GM19395 (cell line): ENCODE results near the gene TRIM32.

ENCODE experiments used
- ATAC-seq: cut with Tn5 transposase; IDR thresholded peaks from one replicate; pipeline ENCODE4 v1.9.1; 2021; ENCODE audit warnings: mild to moderate bottlenecking, moderate library complexity; ENCODE audit not compliant: unreplicated experiment

The TRIM32 gene, protein sequence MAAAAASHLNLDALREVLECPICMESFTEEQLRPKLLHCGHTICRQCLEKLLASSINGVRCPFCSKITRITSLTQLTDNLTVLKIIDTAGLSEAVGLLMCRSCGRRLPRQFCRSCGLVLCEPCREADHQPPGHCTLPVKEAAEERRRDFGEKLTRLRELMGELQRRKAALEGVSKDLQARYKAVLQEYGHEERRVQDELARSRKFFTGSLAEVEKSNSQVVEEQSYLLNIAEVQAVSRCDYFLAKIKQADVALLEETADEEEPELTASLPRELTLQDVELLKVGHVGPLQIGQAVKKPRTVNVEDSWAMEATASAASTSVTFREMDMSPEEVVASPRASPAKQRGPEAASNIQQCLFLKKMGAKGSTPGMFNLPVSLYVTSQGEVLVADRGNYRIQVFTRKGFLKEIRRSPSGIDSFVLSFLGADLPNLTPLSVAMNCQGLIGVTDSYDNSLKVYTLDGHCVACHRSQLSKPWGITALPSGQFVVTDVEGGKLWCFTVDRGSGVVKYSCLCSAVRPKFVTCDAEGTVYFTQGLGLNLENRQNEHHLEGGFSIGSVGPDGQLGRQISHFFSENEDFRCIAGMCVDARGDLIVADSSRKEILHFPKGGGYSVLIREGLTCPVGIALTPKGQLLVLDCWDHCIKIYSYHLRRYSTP

DNA sequence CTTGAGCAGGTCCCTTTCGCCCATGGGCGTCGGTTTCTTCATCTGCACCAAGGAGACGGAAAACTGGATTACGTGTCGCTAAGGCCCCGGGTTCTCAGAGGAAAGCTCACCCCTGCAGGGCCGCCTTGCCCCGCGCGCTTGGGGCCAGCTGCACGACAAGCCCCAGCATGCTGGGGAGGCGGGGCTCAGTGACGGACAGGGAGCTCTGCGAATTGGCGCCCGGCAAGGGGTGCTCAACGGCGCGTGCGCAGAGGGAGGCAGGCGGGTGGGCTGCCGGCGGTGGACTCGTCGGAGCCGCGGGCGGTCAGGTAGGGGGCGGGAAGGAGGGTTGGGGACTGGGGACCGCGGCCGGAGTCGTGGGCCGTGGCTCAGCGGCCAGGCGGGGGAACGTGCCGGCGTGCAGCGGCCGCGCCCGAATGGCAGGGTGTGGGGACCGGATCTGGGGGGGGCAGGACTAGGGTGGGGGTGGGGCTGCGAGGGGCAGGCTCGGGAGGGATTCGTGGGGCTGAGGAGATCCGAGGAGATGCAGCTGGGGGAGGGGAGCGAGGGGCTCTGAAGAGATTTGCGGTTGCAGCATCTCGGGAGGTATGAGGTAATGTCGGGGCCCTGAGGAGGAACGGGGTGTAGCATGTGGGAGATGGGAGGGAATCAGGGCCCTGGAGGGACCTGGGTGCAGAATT is at the start of gene TRIM32:
Gene TRIM32, plus strand, starts transcription at position 232 of the 680 bp plus-strand sequence. CDS start 10,438 bp downstream, outside the sequence.
- ATAC-seq, result peak; percentile 98

- ATAC-seq, result no peak
These were observed 47.8 kb upstream of the TRIM32 start for GRCh38 chr9:116639251-116639741.

DNA sequence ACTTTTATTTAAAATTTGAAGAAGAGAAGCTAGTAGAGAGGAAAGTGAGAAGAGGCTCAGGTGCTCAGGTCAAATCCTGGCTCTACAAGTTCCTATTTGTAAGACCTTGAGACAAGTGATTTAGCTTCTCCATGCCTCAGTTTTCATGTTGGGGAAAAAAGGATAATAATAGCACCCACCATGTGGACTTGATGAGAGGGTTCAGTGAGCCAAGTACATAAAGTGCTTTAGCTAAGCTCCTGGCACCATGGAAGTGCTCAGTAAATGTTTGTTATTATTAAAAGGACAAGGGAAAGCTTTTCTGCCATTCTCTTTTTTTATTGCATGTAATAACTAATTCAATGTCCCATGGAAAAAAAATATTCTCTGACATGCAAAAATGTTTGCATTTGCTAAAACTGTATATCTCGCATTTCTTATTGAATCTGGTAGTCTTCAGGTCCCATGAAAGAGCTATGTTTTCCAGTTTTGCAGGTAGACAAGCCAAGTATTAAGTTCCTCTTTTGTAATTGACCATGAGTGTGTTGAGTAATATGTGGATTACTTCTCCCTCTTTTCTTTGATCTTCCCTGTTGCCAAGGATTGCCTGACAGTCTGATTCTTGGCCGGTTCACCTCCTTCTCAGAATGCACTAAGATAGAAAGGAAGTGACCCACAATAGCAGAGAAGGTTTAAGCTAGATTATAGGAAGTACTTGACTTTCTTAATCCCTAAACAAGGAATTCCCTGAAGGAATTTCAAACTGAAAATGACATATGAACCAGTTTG is 45.6 kb upstream of the TRIM32 start:
- no peak for ATAC-seq

DNA sequence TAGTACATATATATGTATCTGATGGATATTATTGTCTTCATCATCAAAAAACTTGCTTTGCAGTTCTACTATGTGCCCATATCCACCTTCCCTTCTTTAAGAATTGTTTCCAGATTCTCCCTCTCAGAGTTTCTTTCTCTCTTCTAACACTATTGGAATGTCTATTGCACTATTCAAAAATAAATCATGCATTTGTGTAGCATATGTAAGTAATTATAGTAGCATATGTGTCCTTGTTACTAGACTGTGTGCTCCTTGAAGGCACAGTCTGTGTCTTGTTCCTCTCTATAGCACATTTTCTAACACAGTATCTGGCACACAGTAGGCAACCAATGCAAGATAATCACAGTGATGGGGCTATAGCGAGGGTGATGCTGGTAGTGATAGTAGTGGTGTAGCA is 43.4 kb upstream of the TRIM32 start:
- no peak for ATAC-seq

DNA sequence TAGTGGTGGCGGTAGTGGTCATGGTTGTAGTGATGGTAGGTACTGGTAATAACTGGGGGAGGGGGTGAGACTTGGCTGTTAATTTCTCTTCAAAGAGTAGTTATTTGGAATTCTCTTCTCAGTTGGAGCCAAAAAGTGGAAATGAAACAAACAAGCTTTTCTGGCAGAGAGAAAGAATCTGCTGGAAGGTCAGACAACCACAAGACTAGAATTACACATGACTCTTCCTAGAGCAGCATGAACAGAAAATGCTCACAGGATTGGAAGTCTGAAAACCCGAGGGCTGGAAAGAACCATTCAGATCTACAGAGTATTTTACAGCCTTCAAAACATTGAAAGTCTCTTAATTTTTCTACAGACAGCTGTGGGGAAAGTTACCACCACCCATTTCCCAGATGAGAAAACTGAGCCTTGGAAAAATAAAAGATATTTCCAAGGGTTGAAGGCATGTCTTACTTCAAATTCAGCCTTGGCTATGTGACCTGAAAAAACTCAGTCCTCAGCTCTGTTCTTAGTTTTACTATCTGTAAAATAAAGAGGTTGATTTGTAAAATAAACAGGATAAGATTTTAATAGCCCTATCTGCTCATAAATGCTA is 42.9 kb upstream of the TRIM32 start:
- ATAC-seq, result no peak

- ATAC-seq, result peak; percentile 73
These were observed 40.2 kb upstream of the TRIM32 start for GRCh38 chr9:116646661-116647514.

- ATAC-seq, result peak; percentile 22
These were observed 39.6 kb upstream of the TRIM32 start for GRCh38 chr9:116647515-116647809.

- no peak for ATAC-seq
These were observed 33.6 kb upstream of the TRIM32 start for GRCh38 chr9:116653348-116654058.

DNA sequence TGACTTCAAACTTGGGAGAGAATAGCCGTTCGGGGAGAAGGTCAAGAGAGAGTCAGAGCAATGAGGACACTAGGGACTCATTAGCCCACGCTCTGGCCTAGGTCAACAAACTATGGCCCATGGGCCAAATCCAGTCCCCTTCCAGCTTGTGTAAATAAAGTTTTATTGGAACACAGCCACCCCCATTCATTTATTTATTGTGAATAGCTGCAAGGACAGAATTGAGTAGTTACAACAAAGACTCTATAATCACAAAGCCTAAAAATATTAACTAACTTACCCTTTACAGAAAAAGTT is 33.1 kb upstream of the TRIM32 start:
- ATAC-seq, result no peak

- ATAC-seq, result no peak
These were observed 30.6 kb upstream of the TRIM32 start for GRCh38 chr9:116656501-116656971.

DNA sequence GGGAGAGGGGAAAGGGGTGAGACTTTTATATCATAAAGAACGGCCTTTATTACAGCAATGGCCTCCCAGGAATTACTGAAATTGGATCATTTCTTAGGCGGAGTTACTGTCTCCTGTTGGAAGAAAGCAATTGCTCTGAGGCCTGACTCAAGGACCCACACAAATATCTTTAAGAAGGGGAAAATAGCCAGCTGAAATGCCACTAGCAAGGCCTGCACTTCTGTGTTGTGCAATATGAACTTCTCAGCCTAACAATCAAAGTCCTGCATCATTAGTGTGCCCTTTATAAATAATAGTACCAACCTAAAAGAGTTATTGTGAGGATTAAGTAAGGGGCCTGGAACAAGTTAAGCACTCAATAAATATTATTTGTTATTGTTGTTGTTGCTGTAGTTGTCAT is 30.1 kb upstream of the TRIM32 start:
- no peak for ATAC-seq

DNA sequence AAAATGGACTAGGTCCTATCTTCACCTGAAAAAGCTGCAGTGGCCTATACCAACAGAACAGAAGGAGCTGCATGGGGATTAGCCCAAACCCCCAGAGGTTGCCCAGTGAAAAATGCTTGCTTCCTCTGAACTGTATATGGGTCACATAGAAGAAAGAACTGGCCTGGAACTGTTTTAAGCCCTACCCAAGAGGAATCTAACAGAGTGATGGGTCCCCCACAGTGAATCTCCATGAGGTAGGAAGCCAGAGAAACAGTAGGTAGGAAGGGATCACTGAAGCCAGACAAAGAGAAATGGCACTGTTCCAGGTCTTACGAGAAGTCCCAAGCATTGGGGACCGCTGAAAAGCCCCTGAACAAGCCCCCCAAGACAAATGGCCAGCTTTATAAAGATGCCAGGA is 28.8 kb upstream of the TRIM32 start:
- no peak for ATAC-seq

- peak; percentile 90 for ATAC-seq
These were observed 25.8 kb upstream of the TRIM32 start for GRCh38 chr9:116661037-116661954.

DNA sequence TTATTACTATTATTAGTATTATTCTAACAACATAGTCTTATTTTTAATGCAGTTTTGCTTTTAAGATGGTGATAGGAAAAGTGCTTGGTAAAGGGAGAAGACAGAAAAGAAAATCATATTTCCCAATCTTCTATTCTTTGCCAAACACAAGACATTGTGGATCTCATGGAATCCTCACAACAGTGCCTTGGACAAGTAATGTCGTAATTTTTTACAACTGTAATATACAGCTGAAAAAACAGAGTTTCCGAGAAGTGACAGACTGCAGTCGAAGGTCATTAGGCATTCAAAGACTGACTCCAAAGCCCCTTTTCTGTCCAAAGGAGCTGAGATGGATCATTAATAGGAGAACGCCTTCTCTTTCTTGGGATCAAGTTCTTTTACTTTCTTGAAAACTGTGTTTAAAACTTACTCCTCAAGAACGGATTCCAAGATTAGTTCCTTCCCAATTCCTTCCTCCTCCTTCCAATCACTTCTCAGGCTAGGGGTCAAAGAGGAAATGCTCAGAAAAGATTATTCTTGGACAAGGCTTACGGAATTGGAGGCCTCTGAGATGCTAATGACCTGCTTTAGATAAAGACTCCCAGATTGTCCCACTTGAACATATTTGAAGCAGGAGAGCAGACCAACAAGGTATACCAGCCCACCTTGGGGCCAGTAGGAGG is 24.3 kb upstream of the TRIM32 start:
- ATAC-seq, result no peak

GRCh38 chr9:116663581-116663980 is 23.5 kb upstream of the TRIM32 start:
- no peak for ATAC-seq

GRCh38 chr9:116668970-116669695 is 18.0 kb upstream of the TRIM32 start:
- ATAC-seq, result no peak

- ATAC-seq, result peak; percentile 54
These were observed 15.5 kb upstream of the TRIM32 start for GRCh38 chr9:116671605-116672004.
